Stomach (tissue), 9 donors: ENCODE measurements around the gene MTCL1. TPM values are rescaled to one million over a fixed set of nuclear protein-coding genes. Genes with fewer than 3 reads are reported as not detected.

Source experiments
- DNase-seq, 2 donors: peaks; one replicate each; pipeline versions ENCODE4 v3.0.0 to v3.0.0-alpha.2; 2013 to 2019
- H3K27ac ChIP-seq, 5 donors: fragments of 200-600 bp in 4 of 5; sonication (generic) in 4 of 5; one replicate each; pipeline ENCODE4 v1.5.1; 2013 to 2019; ENCODE audit warnings: mild to moderate bottlenecking in 1 of 5, moderate library complexity in 1 of 5
- H3K27me3 ChIP-seq, 3 donors: fragments of 200-600 bp; sonication (generic); one replicate each; pipeline ENCODE4 v1.5.1; 2017 to 2019; ENCODE audit warnings: mixed run types in 1 of 3
- H3K36me3 ChIP-seq, 4 donors: fragments of 200-600 bp; sonication (generic); 1 replicate in 3 of 4; 2 replicates in 1 of 4; pipeline ENCODE4 v1.5.1; 2016 to 2019
- H3K4me1 ChIP-seq, 4 donors: fragments of 200-600 bp; sonication (generic); one replicate each; pipeline ENCODE4 v1.5.1; 2016 to 2019
- H3K4me3 ChIP-seq, 4 donors: fragments of 200-600 bp; sonication (generic) in 3 of 4; one replicate each; pipeline ENCODE4 v1.5.1; 2016 to 2019; ENCODE audit warnings: mild to moderate bottlenecking in 1 of 4
- H3K9me3 ChIP-seq, 4 donors: fragments of 200-600 bp; sonication (generic); one replicate each; pipeline ENCODE4 v1.5.1; 2016 to 2019
- CTCF ChIP-seq, 7 experiments: fragments of 450-650 bp in 4 of 7; fragments of 200-600 bp in 3 of 7; sonication (generic) in 3 of 7; IDR thresholded peaks; one replicate each; pipeline ENCODE4 v1.5.1; 2016 to 2019; ENCODE audit warnings: antibody characterized with exemption in 7 of 7, control low read depth in 2 of 7, mild to moderate bottlenecking in 1 of 7
- EP300 ChIP-seq: sonication (generic); formaldehyde crosslinking; IDR thresholded peaks from one replicate; pipeline ENCODE4 v1.6.1; 2017; ENCODE audit warnings: antibody characterized with exemption
- POLR2A ChIP-seq, 4 donors: fragments of 450-650 bp; IDR thresholded peaks; one replicate each; pipeline ENCODE4 v1.6.1; 2016; ENCODE audit warnings: antibody characterized with exemption in 4 of 4, control low read depth in 2 of 4, mild to moderate bottlenecking in 1 of 4, moderate library complexity in 1 of 4
- POLR2AphosphoS5 ChIP-seq, 3 donors: sonication (generic); formaldehyde crosslinking; IDR thresholded peaks; one replicate each; pipeline ENCODE4 v1.6.1; 2016; ENCODE audit warnings: antibody characterized with exemption in 3 of 3
- WGBS, 5 donors: extraction: QIAGEN DNeasy Blood & Tissue Kit in 3 of 5; methylation state at CpG; one replicate each; pipeline versions ENCODE4 v1.1.5 to v1.1.7; 2013 to 2018; 5-methylcytosine and 5-hydroxymethylcytosine counted together
- intact Hi-C: fragments of 100-400 bp; cut with DNase I; formaldehyde crosslinking; loops from one replicate; pipeline ENCODE4 v1.15.1; 2023; ENCODE audit warnings: low total_unique reads
- polyA plus RNA-seq, 3 donors: library from polyadenylated mRNA; stranded (reverse); fragments of 200-250 nt; gene quantifications; one replicate each; pipeline ENCODE4 v1.2.3, GENCODE V29; 2013
- total RNA-seq, 5 donors: library from RNA; depleted of rRNA; stranded (reverse); fragments of >200 nt; gene quantifications; one replicate each; pipeline versions ENCODE4 v1.1.0 to v1.2.3, GENCODE V29; 2014 to 2016
- donor health status: healthy with polysubstance abuse.
- donor health status: Bipolar disorder and iron deficiency.
- donor health status: healthy.

Gene MTCL1
- total and polyA plus RNA-seq, 8 donors, result 2.3 to 225 (median 20.5) TPM

- Histone ChIP-seq H3K36me3 (no peaks in the 10 kb centered on the region), H3K4me1 (peaks cover 0 to 12% (median 5%) of the 10 kb centered on the region in 4 donors), H3K27ac (no peak overlapping the region), H3K9me3 (no peaks in the 10 kb centered on the region), H3K27me3 (peaks cover 0 to 5% (median 0%) of the 10 kb centered on the region in 3 donors), H3K4me3 (no peak overlapping the region)
- WGBS, 5 donors, result 25 to 41% (median 30%) methylated on average over 18 of the region's 18 CpGs
- intact Hi-C loops, result no loop called here
- DNase-seq, result peak; percentile 37 to 88
- TF ChIP-seq POLR2A (IDR thresholded peaks at IDR 0.05), result no peak
- no peak for TF ChIP-seq CTCF (IDR thresholded peaks at IDR 0.05)
- TF ChIP-seq EP300, result no peak
- no peak for TF ChIP-seq POLR2AphosphoS5 (IDR thresholded peaks at IDR 0.05)
Observed at GRCh38 chr18:8661754-8662559, 43.4 kb upstream of the MTCL1 start.

- peak in 1 of 2 donors; percentile 20 for DNase-seq
- TF ChIP-seq EP300, result no peak
- TF ChIP-seq POLR2AphosphoS5 (IDR thresholded peaks at IDR 0.05), result no peak
- TF ChIP-seq CTCF (IDR thresholded peaks at IDR 0.05), result no peak
- no peak for TF ChIP-seq POLR2A (IDR thresholded peaks at IDR 0.05)
- 73 to 86% (median 79%) methylated on average over 17 to 20 of the region's 20 CpGs for WGBS, 5 donors
Observed at GRCh38 chr18:8662560-8663255, 42.6 kb upstream of the MTCL1 start.

GRCh38 chr18:8667846-8668245, 37.5 kb upstream of the MTCL1 start:
- TF ChIP-seq EP300, result no peak
- no peak for TF ChIP-seq POLR2A (IDR thresholded peaks at IDR 0.05)
- TF ChIP-seq CTCF (IDR thresholded peaks at IDR 0.05), result no peak
- no peak for TF ChIP-seq POLR2AphosphoS5 (IDR thresholded peaks at IDR 0.05)
- Histone ChIP-seq H3K9me3 (no peaks in the 10 kb centered on the region), H3K27me3 (peaks cover 0 to 3% (median 0%) of the 10 kb centered on the region in 3 donors), H3K36me3 (no peaks in the 10 kb centered on the region), H3K4me1 (no peaks in the 10 kb centered on the region), H3K27ac (no peak overlapping the region), H3K4me3 (no peak overlapping the region)
- WGBS, 5 donors, result 87 to 93% (median 91%) methylated on average over 3 of the region's 3 CpGs
- no peak for DNase-seq
- intact Hi-C loops, result no loop called here

More at GRCh38 chr18:8662560-8663255, 42.6 kb upstream of the MTCL1 start:
- intact Hi-C loops, result no loop called here
- Histone ChIP-seq H3K27ac (no peak overlapping the region), H3K27me3 (peaks cover 0 to 5% (median 0%) of the 10 kb centered on the region in 3 donors), H3K9me3 (no peaks in the 10 kb centered on the region), H3K4me3 (no peak overlapping the region), H3K4me1 (peaks cover 0 to 12% (median 5%) of the 10 kb centered on the region in 4 donors), H3K36me3 (no peaks in the 10 kb centered on the region)

GRCh38 chr18:8668381-8668780, 37.0 kb upstream of the MTCL1 start:
- H3K4me1 ChIP-seq, result no peaks in the 10 kb centered on the region
- H3K9me3 ChIP-seq, result no peaks in the 10 kb centered on the region
- H3K27me3 ChIP-seq, result no peaks in the 10 kb centered on the region
- TF ChIP-seq CTCF (IDR thresholded peaks at IDR 0.05) (no peak), EP300 (no peak), POLR2A (IDR thresholded peaks at IDR 0.05) (no peak), POLR2AphosphoS5 (IDR thresholded peaks at IDR 0.05) (no peak)
- H3K36me3 ChIP-seq, result no peaks in the 10 kb centered on the region
- no peak for DNase-seq
- no peak overlapping the region for H3K4me3 ChIP-seq
- no peak overlapping the region for H3K27ac ChIP-seq
- intact Hi-C loops, result no loop called here
